Brain microvascular endothelial cell (primary cell): ENCODE measurements around the gene COX14.
"Not testable (repeated sequence)": the region's sequence is repeated elsewhere in the genome, so short reads cannot be mapped to it uniquely, and the experiment has no call there.

Experiments used
- DNase-seq: peaks from one replicate; pipeline ENCODE4 v3.0.0-alpha.2; 2020
- H3K27ac ChIP-seq: fragments of 250-450 bp; sonication (Bioruptor Pico); 2 replicates; pipeline ENCODE4 v1.5.1; 2020; ENCODE audit warnings: mild to moderate bottlenecking, moderate library complexity
- H3K27me3 ChIP-seq: fragments of 250-450 bp; sonication (Bioruptor Pico); replicated peaks from 2 replicates; pipeline ENCODE4 v1.5.1; 2020; ENCODE audit warnings: mild to moderate bottlenecking
- H3K36me3 ChIP-seq: fragments of 250-450 bp; sonication (Bioruptor Pico); replicated peaks from 2 replicates; pipeline ENCODE4 v1.5.1; 2020; ENCODE audit warnings: mild to moderate bottlenecking
- H3K4me3 ChIP-seq: 2 replicates; pipeline ENCODE4 v1.5.1; 2011; ENCODE audit warnings: low read depth, mild to moderate bottlenecking, control low read depth, low read length, moderate library complexity
- in situ Hi-C: cut with HindIII; loops from 2 replicates; pipeline ENCODE4 v1.10.0; 2017; ENCODE audit warnings: low sequenced_read_pairs, low pct_ligation_motif_present
- TF ChIP-seq, protein P1 (sequence below): IDR thresholded peaks from 2 replicates; pipeline ENCODE4 v1.5.1; 2011; ENCODE audit warnings: low read depth, mild to moderate bottlenecking, moderate library complexity, low read length, control low read depth, inconsistent platforms; ENCODE audit errors: missing control alignments

The COX14 gene

DNA sequence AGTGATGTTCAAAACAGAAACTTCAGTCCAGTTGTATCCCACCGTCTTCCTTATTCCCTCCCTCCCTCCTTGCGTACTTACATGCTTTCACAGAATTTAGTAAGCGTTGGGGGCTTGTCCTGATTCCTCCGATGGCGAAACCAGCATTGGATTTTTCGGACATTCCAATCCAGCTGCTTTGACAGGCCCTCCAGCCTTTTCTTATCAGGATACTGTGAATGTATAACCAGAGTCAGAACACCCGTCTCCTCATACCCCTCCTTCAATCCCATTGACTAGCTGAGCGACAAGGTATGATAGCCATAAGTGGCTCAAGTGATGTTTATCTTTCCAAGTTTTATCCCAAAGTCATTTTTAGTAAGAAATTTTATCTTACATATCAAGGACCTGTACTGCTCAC lies 31.0 kb downstream of the COX14 start:
- TF ChIP-seq, protein P1, sequence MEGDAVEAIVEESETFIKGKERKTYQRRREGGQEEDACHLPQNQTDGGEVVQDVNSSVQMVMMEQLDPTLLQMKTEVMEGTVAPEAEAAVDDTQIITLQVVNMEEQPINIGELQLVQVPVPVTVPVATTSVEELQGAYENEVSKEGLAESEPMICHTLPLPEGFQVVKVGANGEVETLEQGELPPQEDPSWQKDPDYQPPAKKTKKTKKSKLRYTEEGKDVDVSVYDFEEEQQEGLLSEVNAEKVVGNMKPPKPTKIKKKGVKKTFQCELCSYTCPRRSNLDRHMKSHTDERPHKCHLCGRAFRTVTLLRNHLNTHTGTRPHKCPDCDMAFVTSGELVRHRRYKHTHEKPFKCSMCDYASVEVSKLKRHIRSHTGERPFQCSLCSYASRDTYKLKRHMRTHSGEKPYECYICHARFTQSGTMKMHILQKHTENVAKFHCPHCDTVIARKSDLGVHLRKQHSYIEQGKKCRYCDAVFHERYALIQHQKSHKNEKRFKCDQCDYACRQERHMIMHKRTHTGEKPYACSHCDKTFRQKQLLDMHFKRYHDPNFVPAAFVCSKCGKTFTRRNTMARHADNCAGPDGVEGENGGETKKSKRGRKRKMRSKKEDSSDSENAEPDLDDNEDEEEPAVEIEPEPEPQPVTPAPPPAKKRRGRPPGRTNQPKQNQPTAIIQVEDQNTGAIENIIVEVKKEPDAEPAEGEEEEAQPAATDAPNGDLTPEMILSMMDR = no peak
- H3K27me3 ChIP-seq = no peaks in the 10 kb centered on the region
- H3K4me3 ChIP-seq = no peak overlapping the region
- in situ Hi-C loops = no loop called here
- H3K27ac ChIP-seq = no peak overlapping the region
- peaks cover 18% of the 10 kb centered on the region for H3K36me3 ChIP-seq
- DNase-seq = no peak

DNA sequence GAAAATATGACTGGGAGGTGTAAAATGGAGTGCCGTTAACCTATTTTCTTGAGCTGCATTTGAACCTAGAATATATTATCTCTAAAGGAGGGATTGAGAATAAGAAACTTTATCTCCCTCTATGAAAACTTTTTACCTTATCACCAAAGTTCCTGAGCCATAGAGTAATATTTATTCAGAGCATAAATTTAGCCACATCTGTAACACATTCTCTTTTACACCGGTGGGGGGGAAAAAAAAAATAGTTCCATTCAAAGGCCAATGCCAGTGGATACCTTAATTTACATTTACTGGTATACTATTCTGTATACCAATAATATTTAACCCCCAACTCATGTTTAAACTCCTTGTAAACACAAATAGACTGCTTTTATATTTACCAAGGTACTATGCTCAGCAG lies 33.4 kb downstream of the COX14 start:
- Histone ChIP-seq H3K36me3 (peaks cover 17% of the 10 kb centered on the region), H3K27me3 (no peaks in the 10 kb centered on the region), H3K4me3 (no peak overlapping the region), H3K27ac (no peak overlapping the region)
- no peak for DNase-seq
- in situ Hi-C loops = no loop called here
- TF ChIP-seq, protein P1 = no peak

DNA sequence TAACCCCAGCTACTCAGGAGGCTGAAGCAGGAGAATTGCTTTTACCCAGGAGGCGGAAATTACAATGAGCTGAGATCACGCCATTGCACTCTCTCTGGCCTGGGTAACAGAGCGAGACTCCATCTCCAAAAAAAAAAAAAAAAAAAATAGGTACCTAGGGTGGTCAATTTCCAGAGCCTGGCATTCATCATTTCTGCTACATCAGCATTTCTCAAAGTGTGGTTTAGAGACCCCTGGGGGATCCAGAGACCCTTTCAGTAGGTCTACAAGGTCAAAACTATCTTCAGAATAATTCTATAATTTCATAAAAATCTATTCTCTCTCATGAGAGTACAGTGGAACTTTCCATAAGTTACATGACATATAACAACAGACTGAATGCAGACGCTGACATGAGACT lies 35.2 kb downstream of the COX14 start:
- TF ChIP-seq, protein P1 = no peak
- in situ Hi-C loops = no loop called here
- H3K27me3 ChIP-seq = no peaks in the 10 kb centered on the region
- H3K27ac ChIP-seq = no peak overlapping the region
- no peak overlapping the region for H3K4me3 ChIP-seq
- no peak for DNase-seq
- H3K36me3 ChIP-seq = peaks cover 9% of the 10 kb centered on the region

DNA sequence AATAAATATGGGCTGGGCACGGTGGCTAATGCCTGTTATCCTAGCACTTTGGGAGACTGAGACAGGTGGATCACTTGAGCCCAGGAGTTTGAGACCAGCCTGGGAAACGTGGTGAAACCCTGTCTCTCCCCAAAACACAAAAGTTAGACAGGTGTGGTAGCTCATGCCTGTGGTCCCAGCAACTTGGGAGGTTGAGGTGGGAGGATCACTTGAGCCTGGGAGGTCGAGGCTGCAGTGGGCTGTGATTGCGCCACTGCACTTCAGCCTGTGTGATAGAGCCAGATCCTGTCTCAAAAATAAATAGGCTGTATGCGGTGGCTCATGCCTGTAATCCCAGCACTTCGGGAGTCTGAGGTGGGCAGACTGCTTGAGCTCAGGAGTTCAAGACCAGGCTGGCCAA lies 36.0 kb downstream of the COX14 start:
- in situ Hi-C loops, DNase-seq, H3K4me3 ChIP-seq, H3K36me3 ChIP-seq, H3K27me3 ChIP-seq, H3K27ac ChIP-seq: not testable (repeated sequence)

DNA sequence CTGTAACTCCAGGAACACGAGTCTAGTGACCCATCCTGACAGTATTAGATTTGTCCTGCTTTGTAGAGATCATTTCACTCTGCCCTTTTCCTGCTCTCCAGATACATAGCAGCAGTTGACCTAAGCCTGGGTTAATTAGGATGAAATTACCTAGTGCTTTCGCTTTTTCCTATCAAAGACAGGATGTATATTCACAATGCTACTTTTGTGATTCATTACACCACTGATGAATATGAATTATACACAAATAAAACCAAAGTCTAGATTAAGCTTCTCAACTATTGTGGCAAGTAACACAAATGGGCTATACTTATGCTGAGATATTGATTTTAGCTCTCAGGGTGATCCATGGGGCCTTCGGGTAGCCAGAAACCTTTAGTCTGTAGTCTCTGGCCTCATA lies 37.3 kb downstream of the COX14 start:
- no peaks in the 10 kb centered on the region for H3K36me3 ChIP-seq
- in situ Hi-C loops = no loop called here
- DNase-seq = no peak
- no peaks in the 10 kb centered on the region for H3K27me3 ChIP-seq
- H3K4me3 ChIP-seq = no peak overlapping the region
- TF ChIP-seq, protein P1 = no peak
- H3K27ac ChIP-seq = no peak overlapping the region

DNA sequence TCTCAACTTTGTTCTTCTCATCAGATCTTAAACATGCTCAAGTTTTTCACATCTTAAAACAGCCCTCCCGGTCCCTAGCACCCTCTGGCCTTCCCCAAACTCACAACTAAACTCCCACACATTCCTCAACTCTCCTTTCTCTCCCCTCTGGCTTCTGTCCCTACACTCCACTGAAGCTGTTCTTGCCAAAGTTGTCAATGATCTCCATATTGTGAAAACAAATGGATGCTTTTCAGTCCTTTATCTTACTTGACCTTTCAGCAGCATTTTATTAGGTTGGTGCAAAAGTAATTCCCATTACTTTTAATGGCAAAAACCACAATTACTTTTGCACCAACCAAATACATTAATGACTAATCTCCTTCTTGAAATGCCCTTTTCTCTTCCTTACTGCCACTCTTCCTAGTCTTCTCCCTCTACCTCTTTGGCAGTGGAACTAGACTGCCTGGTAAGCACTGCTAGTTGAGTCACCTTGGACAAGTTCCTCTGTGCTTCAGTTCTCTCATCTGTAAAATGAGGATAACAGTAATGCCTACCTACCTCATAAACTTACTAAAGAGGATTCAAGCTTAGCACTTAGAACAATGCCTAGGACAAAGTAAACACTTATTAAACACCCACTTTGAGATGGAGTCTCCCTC lies 39.1 kb downstream of the COX14 start:
- no peaks in the 10 kb centered on the region for H3K36me3 ChIP-seq
- H3K27ac ChIP-seq = no peak overlapping the region
- H3K4me3 ChIP-seq = no peak overlapping the region
- in situ Hi-C loops = no loop called here
- DNase-seq = no peak
- no peaks in the 10 kb centered on the region for H3K27me3 ChIP-seq
- TF ChIP-seq, protein P1 = no peak

DNA sequence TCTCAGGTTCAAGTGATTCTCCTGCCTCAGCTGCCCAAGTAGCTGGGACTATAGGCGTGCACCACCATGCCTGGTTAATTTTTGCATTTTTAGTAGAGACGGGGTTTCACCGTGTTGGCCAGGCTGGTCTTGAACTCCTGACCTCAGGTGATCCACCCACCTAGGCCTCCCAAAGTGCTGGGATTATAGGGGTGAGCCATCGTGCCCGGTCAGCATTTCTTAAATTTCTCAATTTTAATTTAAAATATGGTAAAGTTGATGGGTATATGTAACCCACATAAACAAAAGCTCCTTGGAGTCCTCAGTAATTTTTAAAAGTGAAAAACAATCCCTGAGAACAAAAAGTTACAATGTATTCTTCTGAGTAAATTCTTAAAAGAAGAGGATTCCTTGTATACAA lies 42.9 kb downstream of the COX14 start:
- H3K27ac ChIP-seq, H3K27me3 ChIP-seq, DNase-seq, in situ Hi-C loops, H3K4me3 ChIP-seq, H3K36me3 ChIP-seq: not testable (repeated sequence)
